Measurements from ENCODE around the gene NMT1. TPM values are rescaled to one million over a fixed set of nuclear protein-coding genes. Genes with fewer than 3 reads are reported as not detected.

NMT1 gene
- total and polyA plus RNA-seq, 2 of the 13 experiments (the other 11 are each of a cell fraction or from before 2014, with no cell fraction given): 75.7 to 142 TPM

DNA sequence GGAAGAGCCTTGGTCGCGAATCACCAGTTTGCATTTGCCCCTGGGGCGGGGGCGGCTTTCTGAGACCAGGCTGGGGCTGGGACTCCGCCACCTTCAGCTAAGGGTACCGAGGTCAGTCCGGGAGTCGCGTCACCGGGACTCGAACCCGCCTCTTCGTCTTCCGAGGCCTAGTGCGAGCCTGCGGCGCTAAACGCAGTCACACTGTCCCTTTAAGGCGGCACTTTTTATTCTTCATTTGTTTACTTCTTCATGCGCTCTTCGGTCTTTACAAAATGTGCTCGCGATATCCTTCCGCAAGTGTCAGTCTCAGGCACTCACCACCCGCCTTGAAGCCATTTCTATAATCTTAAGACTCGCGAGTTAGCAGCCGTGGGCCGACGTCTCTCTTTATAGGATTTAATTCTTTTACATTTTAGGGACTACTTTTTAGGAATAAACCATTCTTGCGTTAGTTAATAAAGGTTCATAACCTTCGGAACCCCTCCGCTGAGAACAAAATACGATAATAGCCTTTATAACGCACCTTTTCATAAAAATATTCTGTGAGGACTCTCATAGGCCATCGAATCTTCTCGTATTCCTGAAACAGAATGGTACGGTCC lies 86.6 kb downstream of the NMT1 start (continued):
- TF ChIP-seq, protein P1, sequence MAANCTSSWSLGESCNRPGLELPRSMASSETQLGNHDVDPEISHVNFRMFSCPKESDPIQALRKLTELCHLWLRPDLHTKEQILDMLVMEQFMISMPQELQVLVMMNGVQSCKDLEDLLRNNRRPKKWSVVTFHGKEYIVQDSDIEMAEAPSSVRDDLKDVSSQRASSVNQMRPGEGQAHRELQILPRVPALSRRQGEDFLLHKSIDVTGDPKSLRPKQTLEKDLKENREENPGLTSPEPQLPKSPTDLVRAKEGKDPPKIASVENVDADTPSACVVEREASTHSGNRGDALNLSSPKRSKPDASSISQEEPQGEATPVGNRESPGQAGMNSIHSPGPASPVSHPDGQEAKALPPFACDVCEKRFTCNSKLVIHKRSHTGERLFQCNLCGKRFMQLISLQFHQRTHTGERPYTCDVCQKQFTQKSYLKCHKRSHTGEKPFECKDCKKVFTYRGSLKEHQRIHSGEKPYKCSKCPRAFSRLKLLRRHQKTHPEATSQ (CRISPR knock-in tag; IDR thresholded peaks at IDR 0.05; ENCODE audit: borderline replicate concordance): no peak
- TF ChIP-seq, protein P2, sequence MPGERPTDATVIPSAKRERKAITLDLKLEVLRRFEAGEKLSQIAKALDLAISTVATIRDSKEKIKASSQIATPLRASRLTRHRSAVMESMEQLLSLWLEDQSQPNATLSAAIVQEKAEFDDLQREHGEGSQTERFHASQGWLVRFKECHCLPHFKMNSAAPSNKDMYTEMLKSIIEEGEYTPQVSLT (CRISPR knock-in tag; IDR thresholded peaks at IDR 0.05; ENCODE audit: borderline replicate concordance, low read depth): no peak; the same call in 1 of the 2 replicates
- peak; percentile 99 for TF ChIP-seq ASH2L (IDR thresholded peaks at IDR 0.05; ENCODE audit: insufficient read length, low read depth, low read length)
- peak; percentile 5; the same call in 1 of the 2 replicates for TF ChIP-seq ZNF124 (CRISPR knock-in tag; IDR thresholded peaks at IDR 0.05)
- peak; percentile 67 for TF ChIP-seq MAZ (IDR thresholded peaks at IDR 0.05; ENCODE audit: borderline replicate concordance, low read depth, low read length)
- TF ChIP-seq MAZ (CRISPR knock-in tag; IDR thresholded peaks at IDR 0.05; ENCODE audit: low read depth): 0 out of 2 replicates have a peak, but pooled peaks have one; percentile 59
- TF ChIP-seq, protein P3, sequence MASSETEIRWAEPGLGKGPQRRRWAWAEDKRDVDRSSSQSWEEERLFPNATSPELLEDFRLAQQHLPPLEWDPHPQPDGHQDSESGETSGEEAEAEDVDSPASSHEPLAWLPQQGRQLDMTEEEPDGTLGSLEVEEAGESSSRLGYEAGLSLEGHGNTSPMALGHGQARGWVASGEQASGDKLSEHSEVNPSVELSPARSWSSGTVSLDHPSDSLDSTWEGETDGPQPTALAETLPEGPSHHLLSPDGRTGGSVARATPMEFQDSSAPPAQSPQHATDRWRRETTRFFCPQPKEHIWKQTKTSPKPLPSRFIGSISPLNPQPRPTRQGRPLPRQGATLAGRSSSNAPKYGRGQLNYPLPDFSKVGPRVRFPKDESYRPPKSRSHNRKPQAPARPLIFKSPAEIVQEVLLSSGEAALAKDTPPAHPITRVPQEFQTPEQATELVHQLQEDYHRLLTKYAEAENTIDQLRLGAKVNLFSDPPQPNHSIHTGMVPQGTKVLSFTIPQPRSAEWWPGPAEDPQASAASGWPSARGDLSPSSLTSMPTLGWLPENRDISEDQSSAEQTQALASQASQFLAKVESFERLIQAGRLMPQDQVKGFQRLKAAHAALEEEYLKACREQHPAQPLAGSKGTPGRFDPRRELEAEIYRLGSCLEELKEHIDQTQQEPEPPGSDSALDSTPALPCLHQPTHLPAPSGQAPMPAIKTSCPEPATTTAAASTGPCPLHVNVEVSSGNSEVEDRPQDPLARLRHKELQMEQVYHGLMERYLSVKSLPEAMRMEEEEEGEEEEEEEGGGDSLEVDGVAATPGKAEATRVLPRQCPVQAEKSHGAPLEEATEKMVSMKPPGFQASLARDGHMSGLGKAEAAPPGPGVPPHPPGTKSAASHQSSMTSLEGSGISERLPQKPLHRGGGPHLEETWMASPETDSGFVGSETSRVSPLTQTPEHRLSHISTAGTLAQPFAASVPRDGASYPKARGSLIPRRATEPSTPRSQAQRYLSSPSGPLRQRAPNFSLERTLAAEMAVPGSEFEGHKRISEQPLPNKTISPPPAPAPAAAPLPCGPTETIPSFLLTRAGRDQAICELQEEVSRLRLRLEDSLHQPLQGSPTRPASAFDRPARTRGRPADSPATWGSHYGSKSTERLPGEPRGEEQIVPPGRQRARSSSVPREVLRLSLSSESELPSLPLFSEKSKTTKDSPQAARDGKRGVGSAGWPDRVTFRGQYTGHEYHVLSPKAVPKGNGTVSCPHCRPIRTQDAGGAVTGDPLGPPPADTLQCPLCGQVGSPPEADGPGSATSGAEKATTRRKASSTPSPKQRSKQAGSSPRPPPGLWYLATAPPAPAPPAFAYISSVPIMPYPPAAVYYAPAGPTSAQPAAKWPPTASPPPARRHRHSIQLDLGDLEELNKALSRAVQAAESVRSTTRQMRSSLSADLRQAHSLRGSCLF (CRISPR knock-in tag; IDR thresholded peaks at IDR 0.05; ENCODE audit: borderline replicate concordance): 0 out of 2 replicates have a peak, but pooled peaks have one; percentile 66
- TF ChIP-seq, protein P4, sequence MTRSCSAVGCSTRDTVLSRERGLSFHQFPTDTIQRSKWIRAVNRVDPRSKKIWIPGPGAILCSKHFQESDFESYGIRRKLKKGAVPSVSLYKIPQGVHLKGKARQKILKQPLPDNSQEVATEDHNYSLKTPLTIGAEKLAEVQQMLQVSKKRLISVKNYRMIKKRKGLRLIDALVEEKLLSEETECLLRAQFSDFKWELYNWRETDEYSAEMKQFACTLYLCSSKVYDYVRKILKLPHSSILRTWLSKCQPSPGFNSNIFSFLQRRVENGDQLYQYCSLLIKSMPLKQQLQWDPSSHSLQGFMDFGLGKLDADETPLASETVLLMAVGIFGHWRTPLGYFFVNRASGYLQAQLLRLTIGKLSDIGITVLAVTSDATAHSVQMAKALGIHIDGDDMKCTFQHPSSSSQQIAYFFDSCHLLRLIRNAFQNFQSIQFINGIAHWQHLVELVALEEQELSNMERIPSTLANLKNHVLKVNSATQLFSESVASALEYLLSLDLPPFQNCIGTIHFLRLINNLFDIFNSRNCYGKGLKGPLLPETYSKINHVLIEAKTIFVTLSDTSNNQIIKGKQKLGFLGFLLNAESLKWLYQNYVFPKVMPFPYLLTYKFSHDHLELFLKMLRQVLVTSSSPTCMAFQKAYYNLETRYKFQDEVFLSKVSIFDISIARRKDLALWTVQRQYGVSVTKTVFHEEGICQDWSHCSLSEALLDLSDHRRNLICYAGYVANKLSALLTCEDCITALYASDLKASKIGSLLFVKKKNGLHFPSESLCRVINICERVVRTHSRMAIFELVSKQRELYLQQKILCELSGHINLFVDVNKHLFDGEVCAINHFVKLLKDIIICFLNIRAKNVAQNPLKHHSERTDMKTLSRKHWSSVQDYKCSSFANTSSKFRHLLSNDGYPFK (CRISPR knock-in tag; IDR thresholded peaks at IDR 0.05; ENCODE audit: borderline replicate concordance): no peak; the same call in 1 of the 2 replicates
- TF ChIP-seq MIER2 (CRISPR knock-in tag; IDR thresholded peaks at IDR 0.05): peak; percentile 47; the same call in 1 of the 2 replicates
- TF ChIP-seq, protein P5, sequence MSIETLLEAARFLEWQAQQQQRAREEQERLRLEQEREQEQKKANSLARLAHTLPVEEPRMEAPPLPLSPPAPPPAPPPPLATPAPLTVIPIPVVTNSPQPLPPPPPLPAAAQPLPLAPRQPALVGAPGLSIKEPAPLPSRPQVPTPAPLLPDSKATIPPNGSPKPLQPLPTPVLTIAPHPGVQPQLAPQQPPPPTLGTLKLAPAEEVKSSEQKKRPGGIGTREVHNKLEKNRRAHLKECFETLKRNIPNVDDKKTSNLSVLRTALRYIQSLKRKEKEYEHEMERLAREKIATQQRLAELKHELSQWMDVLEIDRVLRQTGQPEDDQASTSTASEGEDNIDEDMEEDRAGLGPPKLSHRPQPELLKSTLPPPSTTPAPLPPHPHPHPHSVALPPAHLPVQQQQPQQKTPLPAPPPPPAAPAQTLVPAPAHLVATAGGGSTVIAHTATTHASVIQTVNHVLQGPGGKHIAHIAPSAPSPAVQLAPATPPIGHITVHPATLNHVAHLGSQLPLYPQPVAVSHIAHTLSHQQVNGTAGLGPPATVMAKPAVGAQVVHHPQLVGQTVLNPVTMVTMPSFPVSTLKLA (IDR thresholded peaks at IDR 0.05): 0 out of 2 replicates have a peak, but pooled peaks have one; percentile 11

All from HepG2 (cell line).